Measurements from ENCODE around the gene SHISA6. TPM values are rescaled to one million over a fixed set of nuclear protein-coding genes. Genes with fewer than 3 reads are reported as not detected.

SHISA6 gene
- polyA plus RNA-seq, 1 of the 3 experiments (the other 2 are of a cell fraction), result not detected

DNA sequence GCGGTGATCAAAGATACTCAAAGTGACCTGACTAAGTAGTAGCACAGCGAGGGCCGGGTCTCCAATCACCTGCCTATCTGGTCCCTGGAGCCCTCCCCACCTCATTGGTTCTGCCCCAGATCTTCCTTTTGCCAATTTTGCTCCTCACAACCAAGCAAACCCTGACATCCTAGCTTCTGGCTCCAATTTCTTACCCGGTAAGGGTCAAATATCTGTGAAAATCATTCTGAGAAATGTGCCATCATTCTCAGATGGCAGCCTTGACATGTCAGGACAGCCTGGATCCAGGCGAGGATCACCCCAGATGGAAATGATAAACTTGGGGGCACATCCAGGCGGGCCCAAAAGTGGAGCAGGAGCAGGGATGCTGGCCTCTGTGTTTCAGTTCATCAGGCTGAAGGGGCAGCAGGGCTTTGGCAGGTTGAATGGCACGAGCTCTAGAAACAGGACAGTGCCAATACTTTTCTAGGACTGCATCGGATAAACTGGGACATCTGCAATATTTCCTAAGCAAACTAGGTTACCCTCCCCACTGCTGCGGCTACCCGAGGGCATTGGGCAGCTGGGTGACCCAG, 83.9 kb downstream of the SHISA6 start (continued):
- TF ChIP-seq NFIC (IDR thresholded peaks at IDR 0.05; ENCODE audit: borderline replicate concordance) (no peak), NRF1 (IDR thresholded peaks at IDR 0.05; ENCODE audit: low read depth, low read length) (no peak), YY1 (IDR thresholded peaks at IDR 0.05; ENCODE audit: low read depth) (no peak), RAD21 (IDR thresholded peaks at IDR 0.05; ENCODE audit: low read length) (no peak), GATA2 (CRISPR knock-in tag; IDR thresholded peaks at IDR 0.05) (no peak), EZH2phosphoT487 (IDR thresholded peaks at IDR 0.05; ENCODE audit: borderline replicate concordance, low read depth) (no peak), RCOR1 (IDR thresholded peaks at IDR 0.05; ENCODE audit: low read length) (no peak), EP300 (IDR thresholded peaks at IDR 0.05; ENCODE audit: borderline replicate concordance in 1 of 2, low read depth in 1 of 2, low read length in 1 of 2) (no peak)
- TF ChIP-seq, protein P1, sequence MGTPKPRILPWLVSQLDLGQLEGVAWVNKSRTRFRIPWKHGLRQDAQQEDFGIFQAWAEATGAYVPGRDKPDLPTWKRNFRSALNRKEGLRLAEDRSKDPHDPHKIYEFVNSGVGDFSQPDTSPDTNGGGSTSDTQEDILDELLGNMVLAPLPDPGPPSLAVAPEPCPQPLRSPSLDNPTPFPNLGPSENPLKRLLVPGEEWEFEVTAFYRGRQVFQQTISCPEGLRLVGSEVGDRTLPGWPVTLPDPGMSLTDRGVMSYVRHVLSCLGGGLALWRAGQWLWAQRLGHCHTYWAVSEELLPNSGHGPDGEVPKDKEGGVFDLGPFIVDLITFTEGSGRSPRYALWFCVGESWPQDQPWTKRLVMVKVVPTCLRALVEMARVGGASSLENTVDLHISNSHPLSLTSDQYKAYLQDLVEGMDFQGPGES (IDR thresholded peaks at IDR 0.05; ENCODE audit: low read depth, low read length), result no peak
- TF ChIP-seq, protein P2, sequence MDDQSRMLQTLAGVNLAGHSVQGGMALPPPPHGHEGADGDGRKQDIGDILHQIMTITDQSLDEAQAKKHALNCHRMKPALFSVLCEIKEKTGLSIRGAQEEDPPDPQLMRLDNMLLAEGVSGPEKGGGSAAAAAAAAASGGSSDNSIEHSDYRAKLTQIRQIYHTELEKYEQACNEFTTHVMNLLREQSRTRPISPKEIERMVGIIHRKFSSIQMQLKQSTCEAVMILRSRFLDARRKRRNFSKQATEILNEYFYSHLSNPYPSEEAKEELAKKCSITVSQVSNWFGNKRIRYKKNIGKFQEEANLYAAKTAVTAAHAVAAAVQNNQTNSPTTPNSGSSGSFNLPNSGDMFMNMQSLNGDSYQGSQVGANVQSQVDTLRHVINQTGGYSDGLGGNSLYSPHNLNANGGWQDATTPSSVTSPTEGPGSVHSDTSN (IDR thresholded peaks at IDR 0.05), result no peak
- TF ChIP-seq, protein P3, sequence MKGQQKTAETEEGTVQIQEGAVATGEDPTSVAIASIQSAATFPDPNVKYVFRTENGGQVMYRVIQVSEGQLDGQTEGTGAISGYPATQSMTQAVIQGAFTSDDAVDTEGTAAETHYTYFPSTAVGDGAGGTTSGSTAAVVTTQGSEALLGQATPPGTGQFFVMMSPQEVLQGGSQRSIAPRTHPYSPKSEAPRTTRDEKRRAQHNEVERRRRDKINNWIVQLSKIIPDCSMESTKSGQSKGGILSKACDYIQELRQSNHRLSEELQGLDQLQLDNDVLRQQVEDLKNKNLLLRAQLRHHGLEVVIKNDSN (IDR thresholded peaks at IDR 0.05; ENCODE audit: borderline replicate concordance, low read depth), result no peak

DNA sequence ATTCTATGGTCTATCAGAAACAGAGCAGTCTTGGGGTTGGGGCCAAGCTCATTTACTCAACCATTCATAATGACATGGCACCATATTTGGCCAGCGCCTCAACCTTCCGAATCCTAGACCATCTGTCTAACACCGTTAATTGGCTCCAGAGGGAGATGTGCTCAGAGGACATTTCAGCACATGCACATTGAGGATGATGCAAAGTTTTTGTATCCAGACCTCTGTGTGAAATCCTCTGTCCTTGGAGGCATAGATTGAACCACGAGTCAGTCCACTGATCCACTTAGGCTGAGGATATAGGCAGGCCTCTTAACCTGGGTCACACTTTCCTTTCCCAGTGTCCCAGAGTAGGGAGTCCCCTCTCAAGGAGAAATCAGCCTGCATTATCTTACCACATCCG, 85.5 kb downstream of the SHISA6 start:
- Histone ChIP-seq H3K9ac (no peak overlapping the region), H3K27me3 (ENCODE audit: insufficient read depth) (no peaks in the 10 kb centered on the region), H2AFZ (ENCODE audit: low read depth) (no peak overlapping the region), H4K20me1 (ENCODE audit: insufficient read depth) (no peaks in the 10 kb centered on the region), H3K4me2 (no peak overlapping the region), H3K9me2 (no peaks in the 10 kb centered on the region), H3K27ac (ENCODE audit: low read depth in 2 of 2, low read length in 1 of 2) (no peak overlapping the region), H3K36me3 (replicated peaks in 1 of 2; ENCODE audit: control insufficient read depth in 1 of 2, insufficient read depth in 2 of 2, low read length in 1 of 2) (no peaks in the 10 kb centered on the region), H3K9me3 (no peaks in the 10 kb centered on the region), H3F3A (replicated peaks; ENCODE audit: insufficient read depth) (no peaks in the 10 kb centered on the region), H3K4me3 (ENCODE audit: low read depth in 2 of 2, low read length in 1 of 2) (no peak overlapping the region), H3K79me2 (ENCODE audit: insufficient read depth) (no peaks in the 10 kb centered on the region), H3K4me1 (ENCODE audit: control insufficient read depth in 1 of 2, insufficient read depth in 2 of 2, low read depth in 1 of 2, low read length in 1 of 2) (no peaks in the 10 kb centered on the region; a peak in 1 of 4 replicates)
- ChIA-PET POLR2A (no interaction called here), CTCF (no interaction called here)
- WGBS (ENCODE audit: low lambda C conversion rate), result 41% methylated on average over 5 of the region's 5 CpGs
- no peak for DNase-seq
- no peak for TF ChIP-seq YY1 (IDR thresholded peaks at IDR 0.05; ENCODE audit: low read depth)
- TF ChIP-seq SMC3 (IDR thresholded peaks at IDR 0.05; ENCODE audit: low read depth, low read length), result no peak
- TF ChIP-seq, protein P3 (IDR thresholded peaks at IDR 0.05; ENCODE audit: borderline replicate concordance, low read depth), result no peak
- no peak for TF ChIP-seq POLR2AphosphoS5 (IDR thresholded peaks at IDR 0.05; ENCODE audit: low read depth, low read length)
- TF ChIP-seq EP300 (IDR thresholded peaks at IDR 0.05; ENCODE audit: borderline replicate concordance in 1 of 2, low read depth in 1 of 2, low read length in 1 of 2), result no peak
- no peak for TF ChIP-seq NFIC (IDR thresholded peaks at IDR 0.05; ENCODE audit: borderline replicate concordance)
- no peak for TF ChIP-seq GABPA (IDR thresholded peaks at IDR 0.05; ENCODE audit: low read depth)
- no peak for TF ChIP-seq RAD21 (IDR thresholded peaks at IDR 0.05; ENCODE audit: low read length)
- TF ChIP-seq FOSL2 (IDR thresholded peaks at IDR 0.05; ENCODE audit: borderline replicate concordance, low read depth), result no peak
- TF ChIP-seq, protein P2 (IDR thresholded peaks at IDR 0.05), result no peak
- TF ChIP-seq SIN3A (IDR thresholded peaks at IDR 0.05; ENCODE audit: borderline replicate concordance, low read depth, low read length), result no peak

Data from SK-N-SH (cell line).